Measurements from ENCODE around the gene PNPLA7.
"Not testable (repeated sequence)": the region's sequence is repeated elsewhere in the genome, so short reads cannot be mapped to it uniquely, and the experiment has no call there.

GRCh38 chr9:137513801-137514570, 36.2 kb downstream of the PNPLA7 start:
- TF ChIP-seq ZNF76 (tag by site-specific recombination; IDR thresholded peaks at IDR 0.05; ENCODE audit: borderline replicate concordance, low read depth); REST (tag by site-specific recombination; IDR thresholded peaks at IDR 0.05); YY1 (tag by site-specific recombination; IDR thresholded peaks at IDR 0.05); ZNF48 (tag by site-specific recombination; IDR thresholded peaks at IDR 0.05); OSR2 (tag by site-specific recombination; IDR thresholded peaks at IDR 0.05); ZNF544 (tag by site-specific recombination; IDR thresholded peaks at IDR 0.05); SALL2 (tag by site-specific recombination; IDR thresholded peaks at IDR 0.05; ENCODE audit: borderline replicate concordance); KLF1 (tag by site-specific recombination; IDR thresholded peaks at IDR 0.05); ZBTB17 (tag by site-specific recombination; IDR thresholded peaks at IDR 0.05); ZFHX2 (tag by site-specific recombination; conservative IDR thresholded peaks at IDR 0.05): not testable (repeated sequence)
- TF ChIP-seq, protein P1, sequence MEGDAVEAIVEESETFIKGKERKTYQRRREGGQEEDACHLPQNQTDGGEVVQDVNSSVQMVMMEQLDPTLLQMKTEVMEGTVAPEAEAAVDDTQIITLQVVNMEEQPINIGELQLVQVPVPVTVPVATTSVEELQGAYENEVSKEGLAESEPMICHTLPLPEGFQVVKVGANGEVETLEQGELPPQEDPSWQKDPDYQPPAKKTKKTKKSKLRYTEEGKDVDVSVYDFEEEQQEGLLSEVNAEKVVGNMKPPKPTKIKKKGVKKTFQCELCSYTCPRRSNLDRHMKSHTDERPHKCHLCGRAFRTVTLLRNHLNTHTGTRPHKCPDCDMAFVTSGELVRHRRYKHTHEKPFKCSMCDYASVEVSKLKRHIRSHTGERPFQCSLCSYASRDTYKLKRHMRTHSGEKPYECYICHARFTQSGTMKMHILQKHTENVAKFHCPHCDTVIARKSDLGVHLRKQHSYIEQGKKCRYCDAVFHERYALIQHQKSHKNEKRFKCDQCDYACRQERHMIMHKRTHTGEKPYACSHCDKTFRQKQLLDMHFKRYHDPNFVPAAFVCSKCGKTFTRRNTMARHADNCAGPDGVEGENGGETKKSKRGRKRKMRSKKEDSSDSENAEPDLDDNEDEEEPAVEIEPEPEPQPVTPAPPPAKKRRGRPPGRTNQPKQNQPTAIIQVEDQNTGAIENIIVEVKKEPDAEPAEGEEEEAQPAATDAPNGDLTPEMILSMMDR (tag by site-specific recombination; IDR thresholded peaks at IDR 0.05), result not testable (repeated sequence)

All from HEK293 (cell line).